ENCODE measurements around the gene MMP1. TPM values are rescaled to one million over a fixed set of nuclear protein-coding genes. Genes with fewer than 3 reads are reported as not detected.

The MMP1 gene
- 141 and 281 TPM in 2 replicates for total RNA-seq

DNA sequence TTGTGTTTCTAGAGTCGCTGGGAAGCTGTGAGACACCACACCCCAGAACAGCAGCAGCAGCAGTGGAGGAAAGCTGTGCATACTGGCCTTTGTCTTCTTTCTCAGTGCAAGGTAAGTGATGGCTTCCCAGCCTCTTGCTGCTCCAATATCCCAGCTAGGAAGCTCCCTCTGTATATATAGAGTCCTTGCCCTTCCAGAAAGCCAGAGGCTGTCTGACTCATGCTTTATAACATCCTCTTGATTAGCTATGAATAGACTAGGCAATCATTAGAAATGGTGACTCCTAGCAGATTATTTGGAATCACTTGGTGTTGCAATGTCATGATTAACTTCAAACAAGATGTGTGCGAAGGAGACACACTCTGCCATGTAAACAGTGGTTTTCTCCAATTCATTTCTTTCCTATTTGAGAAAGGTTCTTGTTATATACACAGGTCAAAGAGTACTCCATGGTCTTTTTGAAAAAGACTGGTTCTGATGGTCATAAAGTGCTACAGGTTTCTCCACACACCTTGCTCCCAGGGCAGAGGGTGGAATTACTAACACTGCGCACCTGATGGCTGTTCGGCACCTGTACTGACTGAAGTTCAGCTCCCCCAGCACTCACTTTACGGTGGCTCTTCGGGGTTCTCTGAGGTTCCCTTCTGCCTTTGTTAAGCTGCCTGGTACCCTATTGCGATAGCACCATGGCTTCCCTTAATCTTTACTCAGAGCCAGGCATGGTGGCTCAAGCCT lies at the start of gene MMP1:
MMP1 (minus strand) TSS at position 149 of the 735 bp plus-strand sequence; CDS start at position 81, 68 bp downstream.
- H3K4me3 ChIP-seq (ENCODE audit: low read depth, low read length): no peak within 1 kb of the TSS
- TF ChIP-seq, protein P1, sequence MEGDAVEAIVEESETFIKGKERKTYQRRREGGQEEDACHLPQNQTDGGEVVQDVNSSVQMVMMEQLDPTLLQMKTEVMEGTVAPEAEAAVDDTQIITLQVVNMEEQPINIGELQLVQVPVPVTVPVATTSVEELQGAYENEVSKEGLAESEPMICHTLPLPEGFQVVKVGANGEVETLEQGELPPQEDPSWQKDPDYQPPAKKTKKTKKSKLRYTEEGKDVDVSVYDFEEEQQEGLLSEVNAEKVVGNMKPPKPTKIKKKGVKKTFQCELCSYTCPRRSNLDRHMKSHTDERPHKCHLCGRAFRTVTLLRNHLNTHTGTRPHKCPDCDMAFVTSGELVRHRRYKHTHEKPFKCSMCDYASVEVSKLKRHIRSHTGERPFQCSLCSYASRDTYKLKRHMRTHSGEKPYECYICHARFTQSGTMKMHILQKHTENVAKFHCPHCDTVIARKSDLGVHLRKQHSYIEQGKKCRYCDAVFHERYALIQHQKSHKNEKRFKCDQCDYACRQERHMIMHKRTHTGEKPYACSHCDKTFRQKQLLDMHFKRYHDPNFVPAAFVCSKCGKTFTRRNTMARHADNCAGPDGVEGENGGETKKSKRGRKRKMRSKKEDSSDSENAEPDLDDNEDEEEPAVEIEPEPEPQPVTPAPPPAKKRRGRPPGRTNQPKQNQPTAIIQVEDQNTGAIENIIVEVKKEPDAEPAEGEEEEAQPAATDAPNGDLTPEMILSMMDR (IDR thresholded peaks at IDR 0.05; ENCODE audit: insufficient read depth, low read depth, low read length): no peak
- DNase-seq (ENCODE audit: low read depth): peak; percentile 33

DNA sequence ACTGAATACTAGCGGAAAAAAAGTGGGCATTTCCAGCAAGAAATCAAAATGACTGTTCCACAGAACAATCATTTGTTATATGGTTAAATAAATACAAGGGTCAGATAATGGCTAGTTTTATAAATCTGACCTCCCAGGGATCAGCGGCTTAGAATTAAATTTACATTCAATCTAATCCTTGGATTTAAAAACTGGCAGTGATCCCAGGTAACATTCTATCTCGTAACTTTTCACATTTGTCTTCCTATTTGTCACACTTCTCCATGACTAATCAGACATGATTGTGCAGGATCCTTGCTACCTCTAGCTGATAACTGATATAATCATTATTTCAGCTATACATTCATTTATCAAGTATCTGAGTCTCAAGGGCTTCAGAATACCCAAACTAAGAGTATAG lies 48.3 kb upstream of the MMP1 start:
- TF ChIP-seq, protein P1 (IDR thresholded peaks at IDR 0.05; ENCODE audit: insufficient read depth, low read depth, low read length): no peak
- H3K4me3 ChIP-seq (ENCODE audit: low read depth, low read length): no peak overlapping the region
- DNase-seq (ENCODE audit: low read depth): no peak

DNA sequence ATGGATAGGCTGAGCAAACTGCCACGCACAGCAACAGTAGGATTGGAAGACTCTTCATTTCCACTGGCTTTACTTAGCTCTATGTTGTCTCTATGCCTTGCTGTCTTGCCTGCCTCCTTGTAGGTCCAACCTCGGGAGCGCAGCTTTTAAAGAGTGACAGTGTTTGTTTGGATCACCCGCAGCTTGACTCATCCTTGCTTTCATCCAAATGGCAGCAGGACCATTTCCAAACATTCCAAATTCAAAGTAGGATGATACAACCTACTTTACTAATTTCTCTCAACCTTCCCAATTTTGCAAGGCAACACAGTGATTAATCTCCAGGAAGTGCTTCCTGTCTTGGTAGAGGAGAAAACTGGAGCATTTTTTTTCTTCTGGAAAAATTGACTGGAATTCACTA lies 45.5 kb upstream of the MMP1 start, which contains the start of gene MMP3:
MMP3 (minus strand) TSS at position 121 of the 400 bp plus-strand sequence; CDS start at position 58, 63 bp downstream.
- no peak within 1 kb of the TSS for H3K4me3 ChIP-seq (ENCODE audit: low read depth, low read length)
- TF ChIP-seq, protein P1 (IDR thresholded peaks at IDR 0.05; ENCODE audit: insufficient read depth, low read depth, low read length): no peak
- DNase-seq (ENCODE audit: low read depth): no peak

DNA sequence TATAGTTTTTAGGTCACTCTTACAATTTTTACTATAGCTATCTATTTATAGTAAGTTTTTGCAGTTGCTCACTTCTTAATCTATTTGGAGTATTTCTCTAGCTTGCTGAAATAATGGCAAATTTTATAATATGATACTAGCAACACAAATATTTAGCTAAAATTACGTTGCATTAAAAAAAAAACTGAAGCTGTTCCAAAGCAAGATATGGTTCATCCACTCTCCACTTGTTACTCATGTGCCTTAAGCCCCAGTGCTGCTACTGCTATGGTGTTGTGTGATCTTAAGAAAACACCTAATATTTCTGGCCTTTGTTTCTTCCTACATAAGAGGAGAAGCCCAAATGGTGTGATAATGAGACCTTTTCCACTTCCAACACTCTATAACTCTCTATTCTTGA lies 45.0 kb upstream of the MMP1 start:
- no peak overlapping the region for H3K4me3 ChIP-seq (ENCODE audit: low read depth, low read length)
- DNase-seq (ENCODE audit: low read depth): no peak
- TF ChIP-seq, protein P1 (IDR thresholded peaks at IDR 0.05; ENCODE audit: insufficient read depth, low read depth, low read length): no peak

DNA sequence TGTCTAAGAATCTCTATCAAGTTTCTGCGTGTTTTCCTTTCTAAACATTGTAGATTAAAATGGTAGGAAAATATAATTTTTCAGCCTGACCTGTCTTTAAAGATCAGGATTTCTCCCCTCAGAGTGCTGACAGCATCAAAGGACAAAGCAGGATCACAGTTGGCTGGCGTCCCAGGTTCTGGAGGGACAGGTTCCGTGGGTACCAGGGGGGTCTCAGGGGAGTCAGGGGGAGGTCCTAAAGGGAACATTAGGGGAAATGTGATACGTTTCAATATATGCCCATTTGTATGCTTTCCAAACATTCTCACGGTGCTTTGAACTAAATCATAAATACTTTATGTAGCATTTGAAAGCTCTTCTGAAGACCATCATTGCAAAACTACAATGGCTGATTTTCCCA lies 42.1 kb upstream of the MMP1 start:
- DNase-seq (ENCODE audit: low read depth): no peak
- H3K4me3 ChIP-seq (ENCODE audit: low read depth, low read length): no peak overlapping the region
- TF ChIP-seq, protein P1 (IDR thresholded peaks at IDR 0.05; ENCODE audit: insufficient read depth, low read depth, low read length): no peak

DNA sequence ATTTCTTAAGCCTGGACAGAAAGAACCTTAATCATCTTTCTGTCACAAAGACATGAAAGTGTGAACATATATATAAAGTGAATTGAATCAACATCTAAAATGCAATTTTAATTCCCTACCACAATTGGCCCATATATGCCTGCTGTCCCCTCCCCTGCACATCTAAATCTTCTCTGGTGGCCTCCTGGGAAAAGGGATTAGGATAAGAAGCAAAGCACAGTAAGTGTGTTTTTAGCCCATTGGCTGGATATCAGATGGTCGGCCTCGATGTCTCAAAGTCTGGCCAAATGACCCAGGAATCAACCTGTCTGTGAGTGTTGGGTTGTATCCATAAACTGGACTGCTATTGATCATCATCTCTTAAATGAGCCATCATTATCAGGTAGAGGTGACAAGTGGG lies 39.7 kb upstream of the MMP1 start:
- no peak for DNase-seq (ENCODE audit: low read depth)
- TF ChIP-seq, protein P1 (IDR thresholded peaks at IDR 0.05; ENCODE audit: insufficient read depth, low read depth, low read length): no peak
- H3K4me3 ChIP-seq (ENCODE audit: low read depth, low read length): no peak overlapping the region
